ENCODE results near the gene PPP6R1. TPM values are rescaled to one million over a fixed set of nuclear protein-coding genes. Genes with fewer than 3 reads are reported as not detected.

Gene PPP6R1
- total and polyA plus RNA-seq, 4 donors = 37.3 to 86.3 (median 48.1) TPM

DNA sequence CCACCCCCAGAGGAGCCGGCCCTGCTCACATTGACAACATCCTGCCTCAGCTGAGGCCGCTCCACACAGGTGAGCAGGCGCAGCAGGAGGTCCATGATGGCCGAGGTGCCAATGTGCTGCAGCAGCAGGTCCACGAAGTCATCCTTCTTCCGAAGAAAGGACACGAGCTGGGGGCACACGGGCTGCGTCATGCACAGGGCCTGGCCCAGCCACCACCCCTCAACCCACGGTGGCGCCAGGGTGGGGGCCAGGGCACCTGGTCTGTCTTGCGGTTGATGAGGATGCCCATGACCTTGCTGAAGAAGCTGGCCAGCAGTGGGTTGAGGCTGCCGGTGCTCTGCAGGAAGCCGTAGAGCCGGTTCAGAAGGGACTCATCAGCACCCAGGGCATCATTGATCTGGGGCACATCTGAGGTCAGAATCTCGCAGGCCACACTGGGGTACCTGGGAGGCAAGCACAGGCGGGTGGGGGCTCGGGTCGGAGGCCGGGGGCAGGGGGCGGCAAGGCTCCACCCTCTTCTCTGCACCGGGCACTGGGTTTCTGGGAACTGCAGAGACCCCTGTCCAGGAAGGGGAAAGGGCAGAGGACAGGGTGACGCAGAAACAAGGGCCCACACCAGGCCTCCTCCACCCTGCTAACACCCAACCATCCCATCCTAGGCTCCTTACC lies 13.4 kb downstream of the PPP6R1 start:
- H3K9me3 ChIP-seq (ENCODE audit: control insufficient read depth in 4 of 4, insufficient read depth in 3 of 4, low read length in 3 of 4) = no peaks in the 10 kb centered on the region
- H3K4me3 ChIP-seq = no peak overlapping the region
- peaks cover 0 to 7% (median 0%) of the 10 kb centered on the region in 5 donors for H3K4me1 ChIP-seq (ENCODE audit: control insufficient read depth in 5 of 5, insufficient read depth in 5 of 5, low read length in 5 of 5)
- H3K27me3 ChIP-seq (ENCODE audit: control insufficient read depth in 3 of 3, insufficient read depth in 3 of 3, low read length in 2 of 3) = no peaks in the 10 kb centered on the region
- no peak overlapping the region for H3K9ac ChIP-seq (ENCODE audit: insufficient read depth in 1 of 2, low read length in 2 of 2)
- TF ChIP-seq, protein P1, sequence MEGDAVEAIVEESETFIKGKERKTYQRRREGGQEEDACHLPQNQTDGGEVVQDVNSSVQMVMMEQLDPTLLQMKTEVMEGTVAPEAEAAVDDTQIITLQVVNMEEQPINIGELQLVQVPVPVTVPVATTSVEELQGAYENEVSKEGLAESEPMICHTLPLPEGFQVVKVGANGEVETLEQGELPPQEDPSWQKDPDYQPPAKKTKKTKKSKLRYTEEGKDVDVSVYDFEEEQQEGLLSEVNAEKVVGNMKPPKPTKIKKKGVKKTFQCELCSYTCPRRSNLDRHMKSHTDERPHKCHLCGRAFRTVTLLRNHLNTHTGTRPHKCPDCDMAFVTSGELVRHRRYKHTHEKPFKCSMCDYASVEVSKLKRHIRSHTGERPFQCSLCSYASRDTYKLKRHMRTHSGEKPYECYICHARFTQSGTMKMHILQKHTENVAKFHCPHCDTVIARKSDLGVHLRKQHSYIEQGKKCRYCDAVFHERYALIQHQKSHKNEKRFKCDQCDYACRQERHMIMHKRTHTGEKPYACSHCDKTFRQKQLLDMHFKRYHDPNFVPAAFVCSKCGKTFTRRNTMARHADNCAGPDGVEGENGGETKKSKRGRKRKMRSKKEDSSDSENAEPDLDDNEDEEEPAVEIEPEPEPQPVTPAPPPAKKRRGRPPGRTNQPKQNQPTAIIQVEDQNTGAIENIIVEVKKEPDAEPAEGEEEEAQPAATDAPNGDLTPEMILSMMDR (IDR thresholded peaks at IDR 0.05; ENCODE audit: control extremely low read depth, extremely low read depth) = no peak
- WGBS, 2 donors = 95 to 97% methylated on average over 23 of the region's 23 CpGs
- H3K36me3 ChIP-seq (ENCODE audit: control insufficient read depth in 4 of 4, insufficient read depth in 4 of 4, low read length in 4 of 4) = peaks cover 13 to 58% (median 31%) of the 10 kb centered on the region in 4 donors
- no peak for ATAC-seq (ENCODE audit: insufficient read depth, low FRiP score)
- DNase-seq = no peak
- H3K27ac ChIP-seq (ENCODE audit: low read depth in 1 of 2, low read length in 1 of 2) = no peak overlapping the region

DNA sequence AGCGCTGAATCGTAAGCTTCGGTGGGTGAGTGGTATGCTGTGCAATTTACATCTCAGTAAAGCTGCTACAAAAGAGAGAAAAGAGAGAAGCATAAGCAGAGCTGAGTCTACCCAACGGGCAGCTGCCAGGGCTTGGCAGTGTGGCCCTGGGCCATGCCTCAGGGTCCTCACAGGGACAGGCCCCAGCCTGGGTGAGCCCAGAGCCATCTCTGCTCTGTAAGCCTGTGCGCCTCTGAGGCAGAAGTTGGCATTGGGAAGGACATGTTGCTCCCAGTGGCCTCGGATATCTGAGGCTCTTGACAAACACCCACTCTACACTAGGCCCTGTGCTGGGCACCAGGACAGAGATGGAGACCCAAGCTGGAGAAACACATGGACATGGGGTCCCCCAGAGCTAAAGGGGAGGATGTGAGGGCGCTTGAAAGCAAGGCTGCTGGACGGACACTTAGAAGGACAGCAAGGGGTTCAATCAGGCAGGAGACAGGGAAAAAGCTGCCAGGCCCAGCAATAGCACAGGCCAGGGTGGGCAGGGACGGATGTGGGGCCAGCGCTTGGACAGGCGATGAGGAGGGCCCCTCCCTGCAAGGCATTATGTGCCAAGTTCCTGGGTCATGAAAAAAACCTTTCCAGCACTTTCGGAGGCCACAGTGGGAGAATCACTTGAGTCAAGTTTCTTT lies 14.7 kb downstream of the PPP6R1 start:
- Histone ChIP-seq H3K27ac (ENCODE audit: low read depth in 1 of 2, low read length in 1 of 2) (no peak overlapping the region), H3K36me3 (ENCODE audit: control insufficient read depth in 4 of 4, insufficient read depth in 4 of 4, low read length in 4 of 4) (peaks cover 13 to 68% (median 34%) of the 10 kb centered on the region in 4 donors), H3K4me1 (ENCODE audit: control insufficient read depth in 5 of 5, insufficient read depth in 5 of 5, low read length in 5 of 5) (peaks cover 0 to 4% (median 0%) of the 10 kb centered on the region in 5 donors), H3K9me3 (ENCODE audit: control insufficient read depth in 4 of 4, insufficient read depth in 3 of 4, low read length in 3 of 4) (no peaks in the 10 kb centered on the region), H3K27me3 (ENCODE audit: control insufficient read depth in 3 of 3, insufficient read depth in 3 of 3, low read length in 2 of 3) (no peaks in the 10 kb centered on the region), H3K9ac (ENCODE audit: insufficient read depth in 1 of 2, low read length in 2 of 2) (no peak overlapping the region), H3K4me3 (no peak overlapping the region)
- TF ChIP-seq, protein P1 (IDR thresholded peaks at IDR 0.05; ENCODE audit: control extremely low read depth, extremely low read depth) = no peak
- ATAC-seq (ENCODE audit: insufficient read depth, low FRiP score) (no peak), DNase-seq (no peak)
- WGBS, 2 donors = 91 to 92% methylated on average over 12 of the region's 12 CpGs

DNA sequence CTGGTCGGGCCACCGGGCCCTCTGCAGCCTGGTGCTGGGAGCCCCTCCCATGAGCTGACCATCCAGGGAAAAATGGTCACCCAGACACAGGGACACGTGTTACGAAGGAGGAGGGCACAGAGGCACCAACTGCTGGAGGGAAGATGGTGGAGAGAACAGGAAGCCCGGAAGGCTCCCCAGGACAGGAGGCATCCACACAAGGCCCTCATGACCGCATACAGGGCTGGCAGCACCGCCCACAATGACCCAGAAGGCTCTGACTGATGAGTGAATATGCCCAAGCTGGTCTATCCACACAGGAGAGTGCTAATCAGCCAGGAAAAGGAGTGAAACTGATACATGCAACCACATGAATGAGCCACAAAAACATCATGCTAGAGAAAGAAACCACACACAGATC lies 16.3 kb downstream of the PPP6R1 start:
- Histone ChIP-seq H3K9ac (ENCODE audit: insufficient read depth in 1 of 2, low read length in 2 of 2) (no peak overlapping the region), H3K27ac (ENCODE audit: low read depth in 1 of 2, low read length in 1 of 2) (no peak overlapping the region), H3K4me1 (ENCODE audit: control insufficient read depth in 5 of 5, insufficient read depth in 5 of 5, low read length in 5 of 5) (no peaks in the 10 kb centered on the region), H3K27me3 (ENCODE audit: control insufficient read depth in 3 of 3, insufficient read depth in 3 of 3, low read length in 2 of 3) (no peaks in the 10 kb centered on the region), H3K4me3 (no peak overlapping the region), H3K9me3 (ENCODE audit: control insufficient read depth in 4 of 4, insufficient read depth in 3 of 4, low read length in 3 of 4) (no peaks in the 10 kb centered on the region), H3K36me3 (ENCODE audit: control insufficient read depth in 4 of 4, insufficient read depth in 4 of 4, low read length in 4 of 4) (peaks cover 13 to 78% (median 40%) of the 10 kb centered on the region in 4 donors)
- ATAC-seq (ENCODE audit: insufficient read depth, low FRiP score) = no peak
- TF ChIP-seq, protein P1 (IDR thresholded peaks at IDR 0.05; ENCODE audit: control extremely low read depth, extremely low read depth) = no peak
- 87 to 88% methylated on average over 7 of the region's 7 CpGs for WGBS, 2 donors
- DNase-seq = no peak
